Dendritic cell treated with granulocyte-macrophage colony-stimulating factor and Interleukin-4, amounts not matched to agents 40 ng/mL and 50 ng/mL, for 4 days (primary cell): Measurements from ENCODE around the gene TBL1X.

ENCODE experiments used
- H3K27ac Mint-ChIP-seq: one replicate; pipeline ENCODE4 v1.8.0; 2022; ENCODE audit warnings: mild to moderate bottlenecking, mixed read lengths
- H3K27me3 Mint-ChIP-seq: one replicate; pipeline ENCODE4 v1.8.0; 2022; ENCODE audit warnings: mild to moderate bottlenecking, mixed read lengths
- H3K36me3 Mint-ChIP-seq: one replicate; pipeline ENCODE4 v1.8.0; 2022; ENCODE audit warnings: low read depth, mixed read lengths
- H3K4me1 Mint-ChIP-seq: one replicate; pipeline ENCODE4 v1.8.0; 2022; ENCODE audit warnings: low read depth, mixed read lengths
- H3K4me3 Mint-ChIP-seq: one replicate; pipeline ENCODE4 v1.8.0; 2022; ENCODE audit warnings: mild to moderate bottlenecking, moderate library complexity, mixed read lengths
- H3K9me3 Mint-ChIP-seq: one replicate; pipeline ENCODE4 v1.8.0; 2022; ENCODE audit warnings: mixed read lengths
- intact Hi-C: fragments of 100-400 bp; cut with micrococcal nuclease; formaldehyde crosslinking; loops from one replicate; pipeline ENCODE4 v1.15.0; 2022

Gene TBL1X

GRCh38 chrX:9542106-9542760 is 77.4 kb downstream of the TBL1X start:
- H3K27ac Mint-ChIP-seq = no peak overlapping the region
- H3K4me3 Mint-ChIP-seq = no peak overlapping the region
- no peaks in the 10 kb centered on the region for H3K9me3 Mint-ChIP-seq
- H3K4me1 Mint-ChIP-seq = peaks cover 20% of the 10 kb centered on the region
- intact Hi-C loops = no loop called here
- peaks cover 23% of the 10 kb centered on the region for H3K36me3 Mint-ChIP-seq
- no peaks in the 10 kb centered on the region for H3K27me3 Mint-ChIP-seq

GRCh38 chrX:9542761-9543111 is 77.9 kb downstream of the TBL1X start:
- Mint-ChIP-seq H3K36me3 (peaks cover 20% of the 10 kb centered on the region), H3K4me3 (no peak overlapping the region), H3K27ac (no peak overlapping the region), H3K4me1 (peaks cover 15% of the 10 kb centered on the region), H3K9me3 (no peaks in the 10 kb centered on the region), H3K27me3 (no peaks in the 10 kb centered on the region)
- intact Hi-C loops = no loop called here

GRCh38 chrX:9555354-9555753 is 90.5 kb downstream of the TBL1X start:
- H3K36me3 Mint-ChIP-seq = peaks cover 12% of the 10 kb centered on the region
- H3K9me3 Mint-ChIP-seq = no peaks in the 10 kb centered on the region
- H3K27ac Mint-ChIP-seq = no peak overlapping the region
- H3K4me1 Mint-ChIP-seq = peaks cover 26% of the 10 kb centered on the region
- no peaks in the 10 kb centered on the region for H3K27me3 Mint-ChIP-seq
- H3K4me3 Mint-ChIP-seq = no peak overlapping the region
- intact Hi-C loops = no loop called here

- Mint-ChIP-seq H3K27me3 (no peaks in the 10 kb centered on the region), H3K9me3 (no peaks in the 10 kb centered on the region), H3K36me3 (peaks cover 15% of the 10 kb centered on the region), H3K4me3 (no peak overlapping the region), H3K27ac (peak overlapping the region; percentile 1), H3K4me1 (peaks cover 26% of the 10 kb centered on the region)
- intact Hi-C loops = no loop called here
Observed at GRCh38 chrX:9557091-9557490, 92.2 kb downstream of the TBL1X start.

GRCh38 chrX:9557521-9557920 is 92.7 kb downstream of the TBL1X start:
- intact Hi-C loops = no loop called here
- no peaks in the 10 kb centered on the region for H3K27me3 Mint-ChIP-seq
- no peaks in the 10 kb centered on the region for H3K9me3 Mint-ChIP-seq
- H3K4me1 Mint-ChIP-seq = peaks cover 26% of the 10 kb centered on the region
- no peak overlapping the region for H3K4me3 Mint-ChIP-seq
- no peak overlapping the region for H3K27ac Mint-ChIP-seq
- peaks cover 15% of the 10 kb centered on the region for H3K36me3 Mint-ChIP-seq

- Mint-ChIP-seq H3K4me3 (no peak overlapping the region), H3K36me3 (peaks cover 8% of the 10 kb centered on the region), H3K27ac (no peak overlapping the region), H3K4me1 (peaks cover 20% of the 10 kb centered on the region), H3K9me3 (no peaks in the 10 kb centered on the region), H3K27me3 (no peaks in the 10 kb centered on the region)
- intact Hi-C loops = no loop called here
Observed at GRCh38 chrX:9558615-9559014, 93.8 kb downstream of the TBL1X start.

GRCh38 chrX:9560219-9560618 is 95.4 kb downstream of the TBL1X start:
- H3K36me3 Mint-ChIP-seq = peaks cover 14% of the 10 kb centered on the region
- H3K4me1 Mint-ChIP-seq = peaks cover 15% of the 10 kb centered on the region
- intact Hi-C loops = no loop called here
- H3K4me3 Mint-ChIP-seq = no peak overlapping the region
- no peak overlapping the region for H3K27ac Mint-ChIP-seq
- no peaks in the 10 kb centered on the region for H3K9me3 Mint-ChIP-seq
- no peaks in the 10 kb centered on the region for H3K27me3 Mint-ChIP-seq

GRCh38 chrX:9561199-9561598 is 96.3 kb downstream of the TBL1X start:
- intact Hi-C loops = no loop called here
- Mint-ChIP-seq H3K4me1 (peaks cover 11% of the 10 kb centered on the region), H3K4me3 (no peak overlapping the region), H3K36me3 (peaks cover 14% of the 10 kb centered on the region), H3K27me3 (no peaks in the 10 kb centered on the region), H3K9me3 (no peaks in the 10 kb centered on the region), H3K27ac (no peak overlapping the region)

GRCh38 chrX:9562851-9563250 is 98.0 kb downstream of the TBL1X start:
- Mint-ChIP-seq H3K36me3 (peaks cover 14% of the 10 kb centered on the region), H3K4me1 (no peaks in the 10 kb centered on the region), H3K27ac (no peak overlapping the region), H3K4me3 (no peak overlapping the region), H3K9me3 (no peaks in the 10 kb centered on the region), H3K27me3 (no peaks in the 10 kb centered on the region)
- intact Hi-C loops = no loop called here

- Mint-ChIP-seq H3K27ac (no peak overlapping the region), H3K4me1 (no peaks in the 10 kb centered on the region), H3K27me3 (no peaks in the 10 kb centered on the region), H3K9me3 (no peaks in the 10 kb centered on the region), H3K4me3 (no peak overlapping the region), H3K36me3 (peaks cover 6% of the 10 kb centered on the region)
- intact Hi-C loops = no loop called here
Observed at GRCh38 chrX:9566150-9566621, 101.3 kb downstream of the TBL1X start.

GRCh38 chrX:9569876-9570301 is 105.0 kb downstream of the TBL1X start:
- no peak overlapping the region for H3K27ac Mint-ChIP-seq
- no peak overlapping the region for H3K4me3 Mint-ChIP-seq
- peaks cover 5% of the 10 kb centered on the region for H3K36me3 Mint-ChIP-seq
- no peaks in the 10 kb centered on the region for H3K27me3 Mint-ChIP-seq
- H3K4me1 Mint-ChIP-seq = no peaks in the 10 kb centered on the region
- H3K9me3 Mint-ChIP-seq = no peaks in the 10 kb centered on the region
- intact Hi-C loops = no loop called here

GRCh38 chrX:9573282-9574106 is 108.6 kb downstream of the TBL1X start:
- intact Hi-C loops = no loop called here
- H3K27me3 Mint-ChIP-seq = no peaks in the 10 kb centered on the region
- peaks cover 8% of the 10 kb centered on the region for H3K36me3 Mint-ChIP-seq
- no peaks in the 10 kb centered on the region for H3K4me1 Mint-ChIP-seq
- no peaks in the 10 kb centered on the region for H3K9me3 Mint-ChIP-seq
- H3K4me3 Mint-ChIP-seq = no peak overlapping the region
- no peak overlapping the region for H3K27ac Mint-ChIP-seq

- intact Hi-C loops = no loop called here
- Mint-ChIP-seq H3K27me3 (no peaks in the 10 kb centered on the region), H3K36me3 (peaks cover 8% of the 10 kb centered on the region), H3K4me1 (no peaks in the 10 kb centered on the region), H3K4me3 (no peak overlapping the region), H3K9me3 (no peaks in the 10 kb centered on the region), H3K27ac (no peak overlapping the region)
Observed at GRCh38 chrX:9576059-9576458, 111.2 kb downstream of the TBL1X start.

- Mint-ChIP-seq H3K9me3 (no peaks in the 10 kb centered on the region), H3K27me3 (no peaks in the 10 kb centered on the region), H3K4me1 (no peaks in the 10 kb centered on the region), H3K4me3 (no peak overlapping the region), H3K27ac (no peak overlapping the region), H3K36me3 (peaks cover 8% of the 10 kb centered on the region)
- intact Hi-C loops = no loop called here
Observed at GRCh38 chrX:9577555-9577954, 112.7 kb downstream of the TBL1X start.
